Transverse colon (tissue), 4 donors: ENCODE measurements around the gene ARHGAP33.

ENCODE experiments used
- CTCF ChIP-seq, 5 experiments: fragments of 200-600 bp in 3 of 5; fragments of 450-650 bp in 2 of 5; sonication (generic) in 3 of 5; IDR thresholded peaks; 1 replicate in 2 of 5; 2 replicates in 3 of 5; pipeline ENCODE4 v1.5.1; 2016 to 2017; ENCODE audit warnings: antibody characterized with exemption in 5 of 5, inconsistent platforms in 3 of 5, mild to moderate bottlenecking in 2 of 5, moderate library complexity in 1 of 5
- POLR2A ChIP-seq: fragments of 450-650 bp; IDR thresholded peaks from one replicate; pipeline ENCODE4 v1.6.1; 2016; ENCODE audit warnings: antibody characterized with exemption, mild to moderate bottlenecking, moderate library complexity
- POLR2AphosphoS5 ChIP-seq, 3 donors: sonication (generic); formaldehyde crosslinking; IDR thresholded peaks; one replicate each; pipeline ENCODE4 v1.6.1; 2016; ENCODE audit warnings: antibody characterized with exemption in 3 of 3

- TF ChIP-seq POLR2A (no peak), CTCF (IDR thresholded peaks at IDR 0.05) (no peak), POLR2AphosphoS5 (IDR thresholded peaks at IDR 0.05) (no peak)
Measured at GRCh38 chr19:35760711-35761349, 14.5 kb upstream of the ARHGAP33 start.
